Panc1 (cell line): ENCODE measurements around the gene GPR160.

ENCODE experiments used
- POLR2AphosphoS5 ChIP-seq: IDR thresholded peaks from 2 replicates; pipeline ENCODE4 v1.6.1; 2012; ENCODE audit warnings: mild to moderate bottlenecking, low read depth, low read length, moderate library complexity
- TF ChIP-seq, protein P1 (sequence below), 2 experiments: IDR thresholded peaks; 2 replicates each; pipeline ENCODE4 v1.6.1; 2011 to 2012; ENCODE audit warnings: low read depth in 2 of 2, control low read depth in 1 of 2, low read length in 1 of 2, mild to moderate bottlenecking in 1 of 2, moderate library complexity in 1 of 2; ENCODE audit not compliant: insufficient read depth in 1 of 2
- TF ChIP-seq, protein P2 (sequence below): fragments of 450-650 bp; IDR thresholded peaks from 2 replicates; pipeline ENCODE4 v1.5.1; 2017; ENCODE audit warnings: mild to moderate bottlenecking

- TF ChIP-seq, protein P1, sequence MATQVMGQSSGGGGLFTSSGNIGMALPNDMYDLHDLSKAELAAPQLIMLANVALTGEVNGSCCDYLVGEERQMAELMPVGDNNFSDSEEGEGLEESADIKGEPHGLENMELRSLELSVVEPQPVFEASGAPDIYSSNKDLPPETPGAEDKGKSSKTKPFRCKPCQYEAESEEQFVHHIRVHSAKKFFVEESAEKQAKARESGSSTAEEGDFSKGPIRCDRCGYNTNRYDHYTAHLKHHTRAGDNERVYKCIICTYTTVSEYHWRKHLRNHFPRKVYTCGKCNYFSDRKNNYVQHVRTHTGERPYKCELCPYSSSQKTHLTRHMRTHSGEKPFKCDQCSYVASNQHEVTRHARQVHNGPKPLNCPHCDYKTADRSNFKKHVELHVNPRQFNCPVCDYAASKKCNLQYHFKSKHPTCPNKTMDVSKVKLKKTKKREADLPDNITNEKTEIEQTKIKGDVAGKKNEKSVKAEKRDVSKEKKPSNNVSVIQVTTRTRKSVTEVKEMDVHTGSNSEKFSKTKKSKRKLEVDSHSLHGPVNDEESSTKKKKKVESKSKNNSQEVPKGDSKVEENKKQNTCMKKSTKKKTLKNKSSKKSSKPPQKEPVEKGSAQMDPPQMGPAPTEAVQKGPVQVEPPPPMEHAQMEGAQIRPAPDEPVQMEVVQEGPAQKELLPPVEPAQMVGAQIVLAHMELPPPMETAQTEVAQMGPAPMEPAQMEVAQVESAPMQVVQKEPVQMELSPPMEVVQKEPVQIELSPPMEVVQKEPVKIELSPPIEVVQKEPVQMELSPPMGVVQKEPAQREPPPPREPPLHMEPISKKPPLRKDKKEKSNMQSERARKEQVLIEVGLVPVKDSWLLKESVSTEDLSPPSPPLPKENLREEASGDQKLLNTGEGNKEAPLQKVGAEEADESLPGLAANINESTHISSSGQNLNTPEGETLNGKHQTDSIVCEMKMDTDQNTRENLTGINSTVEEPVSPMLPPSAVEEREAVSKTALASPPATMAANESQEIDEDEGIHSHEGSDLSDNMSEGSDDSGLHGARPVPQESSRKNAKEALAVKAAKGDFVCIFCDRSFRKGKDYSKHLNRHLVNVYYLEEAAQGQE (IDR thresholded peaks at IDR 0.05; ENCODE audit: insufficient read depth in 1 of 2, low read depth in 2 of 2, low read length in 1 of 2): no peak
- TF ChIP-seq, protein P2, sequence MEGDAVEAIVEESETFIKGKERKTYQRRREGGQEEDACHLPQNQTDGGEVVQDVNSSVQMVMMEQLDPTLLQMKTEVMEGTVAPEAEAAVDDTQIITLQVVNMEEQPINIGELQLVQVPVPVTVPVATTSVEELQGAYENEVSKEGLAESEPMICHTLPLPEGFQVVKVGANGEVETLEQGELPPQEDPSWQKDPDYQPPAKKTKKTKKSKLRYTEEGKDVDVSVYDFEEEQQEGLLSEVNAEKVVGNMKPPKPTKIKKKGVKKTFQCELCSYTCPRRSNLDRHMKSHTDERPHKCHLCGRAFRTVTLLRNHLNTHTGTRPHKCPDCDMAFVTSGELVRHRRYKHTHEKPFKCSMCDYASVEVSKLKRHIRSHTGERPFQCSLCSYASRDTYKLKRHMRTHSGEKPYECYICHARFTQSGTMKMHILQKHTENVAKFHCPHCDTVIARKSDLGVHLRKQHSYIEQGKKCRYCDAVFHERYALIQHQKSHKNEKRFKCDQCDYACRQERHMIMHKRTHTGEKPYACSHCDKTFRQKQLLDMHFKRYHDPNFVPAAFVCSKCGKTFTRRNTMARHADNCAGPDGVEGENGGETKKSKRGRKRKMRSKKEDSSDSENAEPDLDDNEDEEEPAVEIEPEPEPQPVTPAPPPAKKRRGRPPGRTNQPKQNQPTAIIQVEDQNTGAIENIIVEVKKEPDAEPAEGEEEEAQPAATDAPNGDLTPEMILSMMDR: no peak
- TF ChIP-seq POLR2AphosphoS5: no peak
Observed at GRCh38 chr3:170083343-170083742, 45.5 kb downstream of the GPR160 start.
